Activated CD8-positive, alpha-beta memory T cell treated with anti-CD3 and anti-CD28 coated beads for 4 hours (primary cell): Measurements from ENCODE around the gene RNPS1.
"Not testable (repeated sequence)": the region's sequence is repeated elsewhere in the genome, so short reads cannot be mapped to it uniquely, and the experiment has no call there.

Experiments
- DNase-seq, 2 donors: peaks; one replicate each; pipeline ENCODE4 v3.0.0-alpha.2; 2020; ENCODE audit warnings: low read depth in 2 of 2

The RNPS1 gene

GRCh38 chr16:2257726-2258125 lies 10.2 kb downstream of the RNPS1 start:
- DNase-seq, result no peak

DNA sequence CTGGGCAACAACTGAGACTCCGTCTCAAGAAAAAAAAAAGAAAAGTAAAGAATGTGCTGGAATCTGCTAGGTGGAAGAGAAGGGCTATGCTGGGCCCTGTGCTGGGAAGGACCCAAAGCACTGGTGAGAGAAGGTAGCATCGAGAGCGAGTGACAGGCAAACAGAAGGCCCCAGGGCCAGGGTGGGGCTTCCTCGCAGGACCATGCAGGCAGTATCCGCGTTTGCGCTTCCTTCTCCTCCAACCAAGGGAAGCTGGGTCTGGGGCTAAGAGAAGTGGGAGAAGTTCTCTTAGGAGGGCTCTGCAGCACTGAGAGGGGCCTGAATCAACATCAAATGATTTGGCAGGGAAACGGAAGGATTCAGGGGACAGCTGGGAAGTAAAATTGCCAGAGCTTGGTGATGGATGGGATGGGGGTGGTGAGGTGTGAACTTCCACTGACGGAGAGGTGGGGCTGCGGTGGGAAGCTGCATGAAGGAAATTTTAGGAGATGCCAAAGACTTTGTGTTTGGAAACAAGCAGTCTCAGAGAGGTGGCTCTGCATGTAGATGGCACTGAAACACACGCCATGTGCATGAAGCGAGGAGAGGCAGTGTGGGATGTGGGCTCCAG lies 11.3 kb downstream of the RNPS1 start:
- DNase-seq, result no peak

- no peak for DNase-seq
Measured at GRCh38 chr16:2253293-2253692, 14.6 kb downstream of the RNPS1 start.

GRCh38 chr16:2252806-2253148 lies 15.1 kb downstream of the RNPS1 start:
- DNase-seq, result no peak

DNA sequence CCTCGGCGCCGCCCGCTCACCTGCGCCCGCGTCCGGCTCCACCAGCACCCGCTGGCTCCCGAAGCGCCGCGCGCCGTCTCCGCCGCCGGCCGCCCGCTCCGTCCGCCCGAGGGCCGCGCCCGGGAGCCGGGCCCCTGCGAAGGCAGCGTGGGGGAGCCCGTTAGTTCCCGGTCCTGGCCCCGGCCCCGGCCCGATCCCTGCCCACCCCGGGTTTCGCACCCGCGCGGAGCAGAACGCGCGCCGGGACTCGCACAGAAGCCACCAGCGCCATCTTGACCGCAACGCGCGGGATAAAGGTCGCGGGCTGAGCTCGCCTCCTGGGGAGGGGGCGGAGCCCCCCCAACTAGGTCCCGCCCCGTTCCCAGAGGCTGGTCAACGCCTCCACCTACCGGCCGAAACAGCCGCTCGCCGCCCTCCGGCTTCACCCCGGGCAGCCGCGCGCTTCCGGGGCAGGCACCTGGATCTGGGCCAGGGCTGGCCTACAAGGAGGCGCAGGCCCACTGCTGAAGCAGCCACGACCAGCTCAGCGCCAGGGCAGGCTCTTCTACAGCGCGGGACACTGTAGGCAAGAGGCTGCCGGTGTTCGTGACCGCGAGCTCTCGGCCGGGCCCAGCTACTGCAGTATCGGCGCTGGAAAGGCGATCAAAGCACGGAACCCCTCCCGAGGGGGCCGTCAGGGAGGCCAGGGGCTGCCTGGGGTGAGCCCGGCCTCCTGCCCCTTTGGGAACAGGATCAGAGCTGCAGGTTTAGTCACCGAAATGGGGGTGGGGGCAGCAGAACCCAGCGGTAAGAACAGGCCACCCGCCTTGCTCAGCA lies 16.4 kb downstream of the RNPS1 start, which contains the start of gene ECI1:
Gene ECI1 (minus strand): TSS at position 292 of the 816 bp plus-strand sequence. CDS start 21 bp downstream, at position 271.
- peak; percentile 52 to 61 for DNase-seq

DNA sequence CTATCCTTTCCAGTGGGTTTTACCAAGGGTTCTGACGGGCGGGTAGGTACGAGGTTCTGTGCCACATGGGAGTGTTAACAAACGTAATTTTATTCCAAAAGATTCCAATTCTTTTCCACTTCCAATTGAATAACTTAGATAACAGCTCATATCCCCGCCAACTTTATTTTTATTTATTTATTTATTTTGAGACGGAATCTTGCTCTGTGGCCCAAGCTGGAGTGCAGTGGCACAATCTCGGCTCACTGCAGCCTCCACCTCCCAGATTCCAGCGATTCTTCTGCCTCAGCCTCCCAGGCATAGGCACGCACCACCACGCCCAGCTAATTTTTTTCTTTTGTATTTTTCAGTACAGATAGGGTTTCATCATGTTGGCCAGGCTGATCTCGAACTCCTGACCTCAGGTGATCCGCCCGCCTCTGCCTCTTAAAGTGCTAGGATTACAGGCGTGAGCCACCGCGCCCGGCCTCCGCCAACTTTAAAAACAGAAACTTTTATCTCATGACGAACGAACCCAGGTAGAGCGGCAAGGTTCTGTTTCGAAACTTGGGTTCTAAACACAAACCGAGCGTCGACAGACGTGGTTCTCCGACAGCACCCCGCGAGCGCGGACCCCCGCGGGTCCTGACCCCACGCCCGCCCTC lies 17.2 kb downstream of the RNPS1 start:
- DNase-seq, result no peak

GRCh38 chr16:2246301-2246885 lies 21.5 kb downstream of the RNPS1 start:
- no peak for DNase-seq

- no peak for DNase-seq
Measured at GRCh38 chr16:2244926-2245795, 22.8 kb downstream of the RNPS1 start.

- DNase-seq, result no peak
Measured at GRCh38 chr16:2244301-2244700, 23.6 kb downstream of the RNPS1 start.

- DNase-seq, result no peak
Measured at GRCh38 chr16:2243781-2244180, 24.1 kb downstream of the RNPS1 start.

- no peak for DNase-seq
Measured at GRCh38 chr16:2243031-2243528, 24.8 kb downstream of the RNPS1 start.

- DNase-seq, result no peak
Measured at GRCh38 chr16:2242598-2242997, 25.3 kb downstream of the RNPS1 start.

DNA sequence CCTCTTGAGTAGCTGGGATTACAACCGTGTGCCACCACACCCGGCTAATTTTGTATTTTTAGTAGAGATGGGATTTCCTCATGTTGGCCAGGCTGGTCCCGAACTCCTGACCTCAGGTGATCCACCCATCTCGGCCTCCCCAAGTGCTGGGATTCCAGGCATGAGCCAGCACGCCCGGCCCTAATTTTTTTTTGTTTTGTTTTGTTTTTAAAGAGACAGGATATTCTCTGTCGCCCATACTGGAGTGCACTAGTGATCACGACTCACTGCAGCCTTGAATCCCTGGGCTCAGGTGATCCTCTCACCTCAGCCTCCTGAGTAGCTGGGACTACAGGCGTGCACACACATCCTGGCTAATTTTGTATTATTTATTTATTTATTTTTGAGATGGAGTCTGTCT lies 27.6 kb downstream of the RNPS1 start:
- DNase-seq, result not testable (repeated sequence)

DNA sequence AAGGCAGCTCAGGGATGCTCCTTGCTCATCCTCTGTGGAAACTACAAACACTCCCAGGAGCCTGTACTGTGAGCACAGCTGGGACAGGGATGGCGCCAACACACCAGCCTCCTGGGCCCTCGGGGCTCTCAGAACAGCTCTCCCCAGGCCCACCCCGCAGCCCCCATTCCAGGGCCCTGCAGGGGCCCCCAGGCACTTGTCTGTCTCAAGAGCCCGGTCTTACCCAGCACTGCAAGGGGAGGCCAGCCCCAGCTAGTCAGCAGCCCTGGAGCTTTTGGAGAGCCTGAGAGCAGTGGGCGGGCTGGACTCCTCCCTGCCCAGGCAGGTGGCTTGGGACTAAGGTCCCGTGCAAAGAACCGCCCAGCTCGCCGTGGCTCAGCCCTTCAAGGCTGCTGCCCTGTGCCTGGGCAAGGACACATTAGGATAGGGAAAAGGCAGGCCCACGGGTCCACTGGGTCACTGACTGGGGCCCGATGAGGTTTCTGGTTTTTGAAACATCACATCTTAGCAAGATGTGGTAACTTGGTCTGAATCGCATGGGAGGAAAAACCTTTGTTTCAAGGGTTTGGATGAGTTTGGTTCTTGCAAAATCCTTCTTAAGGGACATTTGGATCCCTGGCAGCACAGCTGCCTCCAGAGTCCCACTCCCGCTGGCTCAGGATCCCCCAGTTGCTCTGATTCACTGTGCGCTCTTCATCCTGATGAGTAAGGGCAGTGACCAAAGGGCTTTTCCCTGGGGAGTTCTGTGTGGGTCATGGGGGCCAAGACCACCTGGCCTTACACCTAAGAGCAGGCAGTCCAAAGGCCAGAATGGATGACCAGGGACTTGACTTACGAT lies 28.9 kb downstream of the RNPS1 start:
- no peak for DNase-seq

- DNase-seq, result no peak
Measured at GRCh38 chr16:2238150-2238837, 29.6 kb downstream of the RNPS1 start.

DNA sequence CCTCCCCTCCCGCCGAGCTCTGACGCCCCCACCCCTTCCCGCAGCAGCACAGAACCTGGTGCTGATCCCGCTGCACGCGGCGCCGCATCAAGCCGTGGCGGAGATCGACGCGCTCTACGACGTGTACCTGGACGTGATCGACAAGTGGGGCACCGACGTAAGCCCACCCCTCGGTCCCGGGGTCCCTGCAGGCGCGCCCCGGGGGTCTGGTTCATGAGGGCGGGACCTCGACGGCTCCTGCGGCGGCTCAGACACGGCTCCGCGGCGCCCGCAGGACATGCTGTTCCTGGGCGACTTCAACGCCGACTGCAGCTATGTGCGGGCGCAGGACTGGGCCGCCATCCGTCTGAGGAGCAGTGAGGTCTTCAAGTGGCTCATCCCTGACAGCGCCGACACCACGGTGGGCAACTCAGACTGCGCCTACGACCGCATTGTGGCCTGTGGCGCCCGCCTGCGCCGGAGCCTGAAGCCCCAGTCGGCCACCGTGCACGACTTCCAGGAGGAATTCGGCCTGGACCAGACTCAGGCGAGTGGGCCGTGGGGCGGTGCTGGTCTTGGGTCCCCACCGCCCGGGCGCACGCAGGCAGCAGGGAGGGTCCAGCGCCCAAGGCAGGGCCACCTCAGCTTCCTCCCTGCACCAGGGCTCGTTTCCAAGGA lies 30.3 kb downstream of the RNPS1 start:
- DNase-seq, result no peak

GRCh38 chr16:2237102-2237482 lies 30.8 kb downstream of the RNPS1 start:
- no peak for DNase-seq

- no peak for DNase-seq
Measured at GRCh38 chr16:2236337-2237101, 31.4 kb downstream of the RNPS1 start, which contains the start of gene DNASE1L2. Gene DNASE1L2 (plus strand): TSS chr16:2236444. CDS start chr16:2236817, 373 bp downstream.
